T-helper 17 cell (primary cell): ENCODE results near the gene MSH2. TPM values are rescaled to one million over a fixed set of nuclear protein-coding genes. Genes with fewer than 3 reads are reported as not detected.
A peak's percentile ranks its signal among the peaks of the same experiment; 100 is the strongest.

Source experiments
- ATAC-seq: fragments of 150-1000 bp; cut with Tn5 transposase; 2 replicates; pipeline ENCODE4 v1.10.0; 2021; ENCODE audit warnings: mild to moderate bottlenecking, moderate library complexity
- DNase-seq, 3 donors: peaks; one replicate each; pipeline versions ENCODE4 v3.0.0 to v3.0.0-alpha.2; 2020 to 2021
- H3K9me3 ChIP-seq: one replicate; pipeline ENCODE4 v1.7.0; 2013; ENCODE audit warnings: low read length, mild to moderate bottlenecking; ENCODE audit not compliant: control insufficient read depth, poor library complexity, severe bottlenecking
- H3K27ac Mint-ChIP-seq: one replicate; pipeline ENCODE4 v1.8.0; 2022; ENCODE audit warnings: mild to moderate bottlenecking, moderate library complexity, mixed read lengths
- H3K27me3 Mint-ChIP-seq: one replicate; pipeline ENCODE4 v1.8.0; 2022; ENCODE audit warnings: mixed read lengths
- H3K36me3 Mint-ChIP-seq: one replicate; pipeline ENCODE4 v1.8.0; 2022; ENCODE audit warnings: low read depth, mixed read lengths
- H3K4me1 Mint-ChIP-seq: one replicate; pipeline ENCODE4 v1.8.0; 2022; ENCODE audit warnings: mild to moderate bottlenecking, mixed read lengths
- H3K4me3 Mint-ChIP-seq: one replicate; pipeline ENCODE4 v1.8.0; 2022; ENCODE audit warnings: mild to moderate bottlenecking, moderate library complexity, mixed read lengths
- total RNA-seq, 4 donors: library from RNA in 2 of 4; stranded (reverse) in 2 of 4; gene quantifications; one replicate each; pipeline ENCODE4 v1.2.3 and lab custom pipeline; 2022 to 2026

The MSH2 gene
- total RNA-seq, 2 donors from 2014 or later = 9.7 to 9.9 TPM

DNA sequence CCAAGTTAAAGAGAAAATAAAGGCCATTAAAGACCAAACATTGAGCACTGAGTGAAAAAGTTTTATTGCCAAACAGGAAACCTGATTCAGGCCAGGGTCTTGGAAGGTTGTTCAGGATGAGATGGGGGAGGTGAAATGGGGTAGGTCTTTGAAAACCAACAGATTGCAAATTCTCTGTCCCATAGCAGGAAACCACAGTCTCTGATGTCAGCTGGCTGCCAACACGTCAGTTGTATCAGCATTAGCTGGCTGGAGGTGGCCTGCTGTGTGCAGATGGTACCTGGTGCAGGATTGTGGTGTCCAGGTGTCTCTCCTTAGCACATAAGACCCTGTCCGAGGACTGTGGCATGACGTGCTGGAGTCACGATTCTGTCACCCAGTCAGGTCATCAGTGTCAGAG, 106.3 kb downstream of the MSH2 start:
- H3K27me3 Mint-ChIP-seq = no peaks in the 10 kb centered on the region
- H3K27ac Mint-ChIP-seq = no peak overlapping the region
- ATAC-seq = no peak

DNA sequence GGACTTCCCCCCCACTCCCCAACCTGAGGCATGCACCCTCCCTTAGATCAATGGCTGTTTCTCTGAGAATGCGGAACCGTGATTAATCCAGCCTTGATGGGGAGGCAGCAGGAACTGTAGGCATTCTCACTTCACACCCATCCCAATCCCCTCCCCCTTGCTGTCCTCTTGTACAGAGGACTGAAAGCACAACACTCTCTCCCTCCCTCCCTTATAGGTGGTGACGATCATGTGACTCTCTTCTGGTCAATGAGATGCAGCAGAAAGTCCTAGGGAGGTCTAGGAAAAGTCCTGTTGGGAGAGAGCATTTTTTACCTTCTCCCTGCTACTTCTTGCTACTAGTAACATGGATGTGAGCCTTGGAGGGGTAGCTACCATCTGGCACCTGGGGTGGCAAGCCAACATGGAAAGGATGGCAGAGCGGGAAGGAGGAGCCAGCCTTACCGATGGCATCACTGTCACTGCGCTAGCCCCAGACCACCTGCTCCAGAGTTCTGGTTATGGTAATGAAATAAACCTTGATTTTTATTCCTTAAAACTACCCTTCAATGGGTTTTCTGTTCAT, 106.9 kb downstream of the MSH2 start:
- ATAC-seq = no peak
- no peak for DNase-seq
- Mint-ChIP-seq H3K4me1 (no peaks in the 10 kb centered on the region), H3K27ac (no peak overlapping the region), H3K36me3 (peaks cover 2% of the 10 kb centered on the region), H3K27me3 (no peaks in the 10 kb centered on the region), H3K4me3 (no peak overlapping the region)
- no peaks in the 10 kb centered on the region for H3K9me3 ChIP-seq

More for the DNA sequence above, 106.3 kb downstream of the MSH2 start:
- H3K9me3 ChIP-seq = no peaks in the 10 kb centered on the region
- Mint-ChIP-seq H3K4me1 (no peaks in the 10 kb centered on the region), H3K4me3 (no peak overlapping the region), H3K36me3 (peaks cover 2% of the 10 kb centered on the region)
- no peak for DNase-seq

DNA sequence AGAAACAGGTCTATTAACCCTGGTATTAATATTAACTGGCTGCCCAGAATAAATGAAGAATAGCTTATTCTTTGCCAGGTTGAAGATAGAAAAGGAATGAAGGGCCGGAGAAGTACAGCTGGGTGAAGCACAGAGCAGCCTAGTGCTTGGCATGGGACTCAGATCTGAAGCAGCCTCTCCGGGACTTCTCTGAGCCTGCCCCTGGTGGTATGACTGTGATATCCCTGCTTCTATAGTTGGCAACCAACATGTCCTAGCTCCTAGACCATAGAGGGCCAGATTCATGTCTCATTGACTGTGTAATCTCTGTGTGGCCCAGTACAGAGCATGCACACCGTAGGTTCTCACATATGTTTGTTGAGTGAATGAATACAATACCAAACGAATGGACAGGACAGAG, 107.8 kb downstream of the MSH2 start:
- H3K9me3 ChIP-seq = no peaks in the 10 kb centered on the region
- peaks cover 2% of the 10 kb centered on the region for H3K36me3 Mint-ChIP-seq
- H3K27ac Mint-ChIP-seq = no peak overlapping the region
- no peak overlapping the region for H3K4me3 Mint-ChIP-seq
- no peaks in the 10 kb centered on the region for H3K4me1 Mint-ChIP-seq
- ATAC-seq (no peak), DNase-seq (no peak)
- no peaks in the 10 kb centered on the region for H3K27me3 Mint-ChIP-seq

DNA sequence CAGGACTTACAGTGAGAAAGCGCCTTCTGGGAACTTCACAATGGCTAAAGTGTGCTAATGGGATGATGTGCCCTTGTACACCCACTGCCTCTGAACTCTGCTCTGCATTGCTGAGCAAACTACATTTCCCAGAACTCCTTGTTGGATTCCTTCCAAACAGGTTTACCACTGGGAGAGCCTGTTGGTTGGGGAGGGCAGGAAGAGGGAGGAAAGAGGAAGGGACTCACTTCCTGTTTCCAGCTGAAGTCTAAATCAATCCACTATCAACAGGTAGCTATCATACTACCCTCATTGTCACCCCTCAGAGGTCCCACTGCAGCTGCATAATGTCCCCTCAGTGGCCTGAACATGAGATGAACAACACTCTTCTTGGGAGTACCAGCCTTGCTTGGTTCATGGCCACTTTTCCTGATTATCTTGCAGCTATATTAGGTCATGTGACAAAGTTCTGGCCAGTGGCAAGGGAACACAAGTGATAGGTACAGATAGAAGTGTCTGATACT, 109.7 kb downstream of the MSH2 start:
- peaks cover 2% of the 10 kb centered on the region for H3K36me3 Mint-ChIP-seq
- H3K4me1 Mint-ChIP-seq = no peaks in the 10 kb centered on the region
- H3K27me3 Mint-ChIP-seq = no peaks in the 10 kb centered on the region
- no peak overlapping the region for H3K27ac Mint-ChIP-seq
- no peaks in the 10 kb centered on the region for H3K9me3 ChIP-seq
- no peak overlapping the region for H3K4me3 Mint-ChIP-seq
- ATAC-seq (no peak), DNase-seq (no peak)

DNA sequence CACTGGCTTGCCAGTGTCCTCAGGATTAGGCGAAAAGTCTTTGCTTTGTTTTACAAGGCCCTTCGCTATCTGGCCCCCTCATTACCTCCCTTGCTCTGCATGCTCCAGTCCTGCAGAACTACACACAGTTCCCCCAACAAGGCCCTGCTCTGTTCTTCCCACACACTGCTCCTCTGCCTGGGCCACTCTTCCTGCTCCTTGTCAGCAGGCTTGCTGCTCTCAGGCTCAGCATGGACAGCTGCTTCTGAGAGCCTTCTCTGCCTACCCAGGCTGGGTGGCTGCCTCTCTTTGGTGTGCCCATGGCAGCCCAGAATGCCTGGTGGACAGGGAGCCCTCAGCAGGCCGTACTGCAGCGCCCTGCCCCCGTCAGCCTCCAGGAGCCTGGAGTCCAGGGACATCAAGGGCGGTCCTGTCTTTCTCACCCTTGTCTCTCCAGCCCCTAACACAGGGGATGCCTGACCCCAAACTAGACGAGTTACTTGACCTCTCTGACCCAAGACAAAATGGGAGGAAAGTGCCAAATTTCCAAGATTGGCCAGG, 111.1 kb downstream of the MSH2 start:
- Mint-ChIP-seq H3K4me3 (no peak overlapping the region), H3K27me3 (no peaks in the 10 kb centered on the region), H3K36me3 (peaks cover 2% of the 10 kb centered on the region), H3K4me1 (no peaks in the 10 kb centered on the region), H3K27ac (no peak overlapping the region)
- no peak for DNase-seq
- H3K9me3 ChIP-seq = no peaks in the 10 kb centered on the region
- ATAC-seq = no peak

DNA sequence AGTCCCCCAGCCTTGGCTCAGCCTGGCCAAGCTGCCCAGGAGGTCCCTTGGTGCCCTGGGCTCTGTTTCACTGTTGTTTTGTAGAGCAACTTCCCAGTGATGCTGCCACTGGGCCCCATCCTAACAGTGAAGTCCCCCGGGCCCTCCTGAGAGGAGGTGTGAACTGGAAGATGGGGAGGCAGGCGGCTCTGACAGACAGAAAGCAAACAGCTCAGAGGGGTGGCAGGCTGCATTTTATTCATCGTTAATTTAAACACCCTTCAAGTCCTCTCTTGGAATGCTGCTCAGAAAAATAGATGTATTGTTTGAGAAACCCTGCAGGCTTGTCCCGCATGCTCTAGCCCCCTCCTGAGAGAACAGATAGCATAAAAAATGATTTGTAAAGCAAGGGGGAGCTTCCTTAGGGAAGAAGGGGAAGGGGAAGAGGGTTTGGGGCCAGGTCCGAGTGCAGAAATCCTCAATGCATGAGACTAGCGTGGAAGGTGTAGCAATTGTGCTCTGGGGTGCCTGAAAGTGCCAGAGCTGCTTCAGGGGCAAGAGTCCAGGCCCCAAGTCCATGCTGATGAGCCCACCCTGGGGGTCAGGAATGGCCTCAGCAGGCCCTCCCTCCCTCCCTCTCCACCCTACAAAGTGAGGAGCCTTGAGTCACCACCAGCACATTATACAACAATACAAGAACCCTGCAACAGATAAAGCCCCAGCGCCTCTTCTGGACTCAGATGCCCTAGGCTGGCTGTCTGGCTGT, 113.6 kb downstream of the MSH2 start:
- no peak overlapping the region for H3K4me3 Mint-ChIP-seq
- H3K27me3 Mint-ChIP-seq = no peaks in the 10 kb centered on the region
- no peak for ATAC-seq
- peaks cover 5% of the 10 kb centered on the region for H3K4me1 Mint-ChIP-seq
- DNase-seq = no peak
- H3K9me3 ChIP-seq = no peaks in the 10 kb centered on the region
- H3K36me3 Mint-ChIP-seq = peaks cover 2% of the 10 kb centered on the region
- H3K27ac Mint-ChIP-seq = no peak overlapping the region

DNA sequence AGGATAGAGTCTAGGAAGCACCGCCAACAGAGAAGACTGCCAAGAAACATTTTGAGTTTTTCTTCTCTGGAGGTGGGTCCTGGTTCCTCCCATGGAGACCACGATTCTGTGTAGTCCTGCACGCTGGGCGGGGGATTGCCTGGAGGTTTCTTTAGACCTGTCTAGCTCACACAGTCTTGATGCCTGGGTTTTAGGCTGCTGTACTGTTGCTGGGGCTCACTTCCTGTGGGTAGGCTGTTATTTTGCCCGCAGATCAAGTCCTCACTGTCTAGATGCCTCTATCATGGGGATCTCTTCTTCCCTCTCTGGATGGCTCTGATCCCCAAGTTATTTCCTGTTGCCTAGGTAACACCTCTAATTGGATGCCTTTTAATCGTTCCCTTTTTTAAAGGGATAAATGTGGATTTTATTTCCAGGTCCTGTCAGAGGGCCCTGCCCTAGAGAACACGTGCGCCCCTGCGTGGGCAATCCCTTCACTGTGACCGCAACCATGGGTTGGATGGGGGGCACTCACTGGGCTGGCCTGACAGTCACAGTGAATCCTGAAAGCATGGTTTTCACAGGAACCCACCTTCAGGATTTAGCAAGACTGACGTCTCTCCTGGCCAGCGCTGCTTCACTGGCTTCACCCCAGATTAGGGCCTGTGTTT, 115.7 kb downstream of the MSH2 start:
- no peaks in the 10 kb centered on the region for H3K36me3 Mint-ChIP-seq
- no peak for DNase-seq
- ATAC-seq = no peak
- no peaks in the 10 kb centered on the region for H3K9me3 ChIP-seq
- H3K4me1 Mint-ChIP-seq = peaks cover 7% of the 10 kb centered on the region
- H3K4me3 Mint-ChIP-seq = peak overlapping the region; percentile 12
- no peaks in the 10 kb centered on the region for H3K27me3 Mint-ChIP-seq
- H3K27ac Mint-ChIP-seq = no peak overlapping the region

DNA sequence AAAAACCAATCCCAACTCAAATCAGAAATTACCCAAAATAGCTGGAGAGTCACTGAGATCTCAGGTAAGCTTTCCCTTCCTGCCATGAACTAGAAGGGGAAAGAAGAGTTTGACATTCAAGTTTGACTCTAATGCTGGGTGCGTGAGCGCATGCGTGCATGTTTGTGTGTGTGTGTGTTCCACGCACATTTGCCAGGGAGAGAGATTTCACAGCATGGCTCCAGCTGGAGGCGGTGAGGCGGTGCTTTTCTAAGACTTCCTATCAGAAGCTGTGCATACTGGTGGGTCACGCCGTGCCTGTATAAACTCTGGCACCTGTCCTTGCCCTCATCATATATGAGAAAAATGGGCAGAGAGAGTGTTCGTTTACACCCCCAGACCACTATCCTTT, 116.2 kb downstream of the MSH2 start:
- ATAC-seq = no peak
- Mint-ChIP-seq H3K4me3 (peak overlapping the region; percentile 39), H3K27ac (no peak overlapping the region), H3K36me3 (no peaks in the 10 kb centered on the region), H3K4me1 (peaks cover 7% of the 10 kb centered on the region), H3K27me3 (no peaks in the 10 kb centered on the region)
- no peak for DNase-seq
- no peaks in the 10 kb centered on the region for H3K9me3 ChIP-seq

DNA sequence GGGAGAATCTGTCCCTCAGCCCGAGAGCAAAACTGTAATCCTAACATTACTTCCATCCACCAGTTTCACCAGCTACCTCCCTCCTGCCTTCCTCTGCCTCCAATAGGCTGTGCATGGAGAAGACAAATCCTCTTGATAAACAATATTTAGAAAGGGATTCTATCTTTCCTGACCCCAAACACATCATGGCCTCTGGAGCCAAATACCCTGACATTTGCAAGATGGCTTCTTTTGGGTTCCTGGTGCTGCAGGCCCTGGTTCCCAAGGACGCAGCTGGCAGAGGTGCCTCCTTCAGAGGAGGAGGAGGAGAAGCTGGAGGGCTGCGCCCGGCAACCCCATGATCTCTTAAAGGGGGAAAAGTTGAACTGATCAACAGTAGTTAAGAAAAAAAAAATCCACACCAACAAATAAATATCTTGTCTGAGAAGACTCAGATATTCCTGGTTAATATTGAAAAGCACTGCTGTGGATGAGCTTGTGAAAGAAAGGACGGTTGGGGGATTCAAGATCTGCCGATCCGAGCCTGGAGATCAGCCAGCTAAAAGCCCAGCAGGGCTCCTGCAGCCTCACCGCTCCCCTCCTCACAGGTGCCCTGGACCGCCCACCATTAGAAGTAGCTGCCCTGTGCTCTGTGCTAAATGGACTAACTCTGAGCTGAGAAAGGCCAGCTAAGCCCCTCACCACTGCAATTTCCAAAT, 116.8 kb downstream of the MSH2 start:
- H3K4me3 Mint-ChIP-seq = peak overlapping the region; percentile 95
- no peaks in the 10 kb centered on the region for H3K9me3 ChIP-seq
- DNase-seq = no peak
- H3K27ac Mint-ChIP-seq = no peak overlapping the region
- no peaks in the 10 kb centered on the region for H3K27me3 Mint-ChIP-seq
- no peak for ATAC-seq
- peaks cover 7% of the 10 kb centered on the region for H3K4me1 Mint-ChIP-seq
- no peaks in the 10 kb centered on the region for H3K36me3 Mint-ChIP-seq

DNA sequence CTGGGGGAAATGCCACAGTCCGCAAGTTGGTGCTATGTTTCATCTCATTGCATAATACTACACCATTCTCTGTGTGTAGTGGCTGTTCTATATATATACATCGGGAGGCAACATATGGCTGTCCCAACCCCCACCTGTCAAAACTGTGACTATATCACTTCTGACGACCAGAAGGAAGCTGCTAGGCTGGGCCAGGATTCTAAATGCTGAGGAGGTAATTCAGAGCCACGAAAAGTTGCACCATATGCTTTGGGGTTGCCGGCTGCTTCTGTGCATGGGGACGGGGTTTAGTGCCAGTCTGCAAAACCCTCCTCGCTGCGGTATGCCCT, 117.3 kb downstream of the MSH2 start:
- H3K4me1 Mint-ChIP-seq = peaks cover 7% of the 10 kb centered on the region

DNA sequence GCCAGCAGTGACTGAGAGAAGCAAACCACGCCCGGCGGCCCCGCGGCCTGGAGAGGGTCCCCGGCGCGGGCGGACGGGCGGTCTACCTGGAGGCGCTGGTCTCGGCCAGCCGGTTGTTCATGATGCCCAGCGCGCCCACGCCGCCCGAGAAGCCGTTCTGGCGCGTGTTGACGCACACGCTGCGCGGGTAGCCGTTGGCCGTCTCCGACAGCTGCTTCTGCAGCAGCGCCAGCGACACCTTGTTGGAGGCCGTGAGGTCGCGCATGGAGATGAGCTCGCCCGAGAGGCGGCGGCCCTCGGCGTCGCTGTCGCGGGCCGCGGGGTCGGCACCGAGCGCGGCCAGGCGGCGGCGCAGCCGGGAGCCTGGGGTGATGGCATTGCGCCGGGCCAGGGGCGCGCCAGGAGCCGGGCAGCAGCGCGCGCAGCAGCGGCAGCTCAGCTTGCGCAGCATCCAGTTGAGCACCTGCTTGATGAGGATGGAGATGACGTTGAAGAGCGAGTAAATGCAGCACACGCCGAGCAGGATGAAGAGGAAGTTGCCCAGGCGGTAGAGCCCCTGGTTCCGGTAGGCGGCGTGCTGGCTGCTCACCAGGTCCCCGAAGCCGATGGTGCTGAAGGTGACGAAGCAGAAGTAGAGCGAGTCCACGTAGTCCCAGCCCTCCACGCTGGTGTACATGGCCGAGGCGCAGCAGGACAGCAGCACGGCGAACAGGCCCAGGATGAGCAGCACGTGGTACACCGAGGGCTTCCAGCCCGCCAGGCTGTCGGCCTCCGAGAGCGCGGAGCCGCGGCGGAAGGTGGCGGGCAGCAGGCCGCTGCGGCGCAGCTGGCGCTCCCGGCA, 118.1 kb downstream of the MSH2 start:
- H3K36me3 Mint-ChIP-seq = no peaks in the 10 kb centered on the region
- no peaks in the 10 kb centered on the region for H3K9me3 ChIP-seq
- H3K27me3 Mint-ChIP-seq = no peaks in the 10 kb centered on the region
- peak overlapping the region; percentile 95 for H3K4me3 Mint-ChIP-seq
- DNase-seq (peak; percentile 35 to 59 (median 36)), ATAC-seq (peak; percentile 90)
- peaks cover 7% of the 10 kb centered on the region for H3K4me1 Mint-ChIP-seq
- peak overlapping the region; percentile 54 for H3K27ac Mint-ChIP-seq

More for the DNA sequence above, 117.3 kb downstream of the MSH2 start:
- DNase-seq (no peak), ATAC-seq (no peak)
- H3K27me3 Mint-ChIP-seq = no peaks in the 10 kb centered on the region
- no peak overlapping the region for H3K27ac Mint-ChIP-seq
- H3K4me3 Mint-ChIP-seq = peak overlapping the region; percentile 95
- no peaks in the 10 kb centered on the region for H3K36me3 Mint-ChIP-seq
- no peaks in the 10 kb centered on the region for H3K9me3 ChIP-seq

DNA sequence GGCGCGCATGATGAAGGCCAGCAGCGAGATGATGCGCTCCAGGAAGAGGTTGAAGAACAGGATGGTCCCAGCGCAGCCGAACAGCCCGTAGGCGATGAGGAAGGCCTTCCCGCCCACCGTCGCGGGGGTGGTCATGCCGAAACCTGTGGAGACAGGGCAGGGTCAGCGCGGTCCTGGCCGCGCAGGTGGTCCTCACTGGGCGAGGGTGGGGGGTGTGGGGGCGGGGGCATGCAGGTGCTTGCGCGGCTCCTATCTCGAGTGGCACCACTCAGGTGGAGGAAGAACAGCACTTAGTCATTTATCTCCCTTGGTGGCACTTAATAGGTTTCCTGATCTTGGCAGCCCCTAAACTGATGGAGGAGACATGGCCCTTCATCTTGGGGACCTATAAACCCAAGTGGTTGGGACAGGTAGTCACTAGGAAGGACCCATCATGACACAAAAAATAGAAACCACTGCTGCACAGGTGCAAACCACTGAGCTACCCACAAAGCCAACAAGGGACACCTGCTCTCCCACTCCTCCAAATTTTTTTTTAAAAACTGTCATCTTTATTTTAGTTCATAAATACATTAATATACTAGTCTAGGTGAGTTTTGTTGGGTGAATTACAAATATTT, 118.8 kb downstream of the MSH2 start:
- Mint-ChIP-seq H3K4me3 (peak overlapping the region; percentile 95), H3K4me1 (peaks cover 7% of the 10 kb centered on the region), H3K27me3 (no peaks in the 10 kb centered on the region), H3K27ac (peak overlapping the region; percentile 54), H3K36me3 (no peaks in the 10 kb centered on the region)
- no peak for DNase-seq
- no peaks in the 10 kb centered on the region for H3K9me3 ChIP-seq
- ATAC-seq = no peak
